Activated naive CD8-positive, alpha-beta T cell treated with anti-CD3 and anti-CD28 coated beads, Interleukin-2, amount 10 ng/mL, durations not matched to agents 7 days and 5 days (primary cell): ENCODE measurements around the gene APOC3. TPM values are rescaled to one million over a fixed set of nuclear protein-coding genes. Genes with fewer than 3 reads are reported as not detected.
"Not testable (repeated sequence)": the region's sequence is repeated elsewhere in the genome, so short reads cannot be mapped to it uniquely, and the experiment has no call there.

Experiments
- ATAC-seq: fragments of 150-1000 bp; cut with Tn5 transposase; one replicate; pipeline ENCODE4 v1.10.0; 2021; ENCODE audit warnings: low read depth, moderate library complexity
- POLR2A ChIA-PET: fragments of 350-600 bp; sonication (Branson Sonifier 250); formaldehyde crosslinking; loops from one replicate; lab custom pipeline; 2021; ENCODE audit warnings: antibody characterized with exemption; lab: Charles Lee
- DNase-seq: peaks from one replicate; pipeline ENCODE4 v3.0.0; 2021
- H3K27ac Mint-ChIP-seq: one replicate; pipeline ENCODE4 v1.8.0; 2022; ENCODE audit warnings: mild to moderate bottlenecking, mixed read lengths
- H3K27me3 Mint-ChIP-seq: one replicate; pipeline ENCODE4 v1.8.0; 2022; ENCODE audit warnings: mild to moderate bottlenecking, moderate library complexity, mixed read lengths
- H3K36me3 Mint-ChIP-seq: one replicate; pipeline ENCODE4 v1.8.0; 2021; ENCODE audit warnings: mild to moderate bottlenecking, mixed read lengths
- H3K4me1 Mint-ChIP-seq: one replicate; pipeline ENCODE4 v1.8.0; 2021; ENCODE audit warnings: mixed read lengths
- H3K4me3 Mint-ChIP-seq: one replicate; pipeline ENCODE4 v1.8.0; 2022; ENCODE audit warnings: mild to moderate bottlenecking, moderate library complexity, mixed read lengths
- H3K9me3 Mint-ChIP-seq: one replicate; pipeline ENCODE4 v1.8.0; 2021; ENCODE audit warnings: mixed read lengths
- total RNA-seq, 2 experiments: library from RNA; stranded (reverse); gene quantifications; one replicate each; pipeline ENCODE4 v1.2.3, GENCODE V29; 2021

The APOC3 gene
- total RNA-seq, 2 experiments from 2014 or later, result not detected

- POLR2A ChIA-PET, result interaction anchor here (8.0 kb wide), 1 partner anchor 43 kb away, joined by 79 read pairs; no protein-coding TSS in a partner anchor
- no peak for DNase-seq
Measured at GRCh38 chr11:116792144-116792868, 37.4 kb upstream of the APOC3 start.

GRCh38 chr11:116792869-116793771 is 36.6 kb upstream of the APOC3 start:
- no peaks in the 10 kb centered on the region for H3K9me3 Mint-ChIP-seq
- H3K27ac Mint-ChIP-seq, result peak overlapping the region; percentile 1
- H3K4me3 Mint-ChIP-seq, result no peak overlapping the region
- H3K27me3 Mint-ChIP-seq, result peaks cover 9% of the 10 kb centered on the region
- no peak for DNase-seq
- H3K4me1 Mint-ChIP-seq, result peaks cover 11% of the 10 kb centered on the region
- POLR2A ChIA-PET, result interaction anchor here (8.0 kb wide), 1 partner anchor 42 kb away, joined by 79 read pairs; no protein-coding TSS in a partner anchor
- no peak for ATAC-seq
- no peaks in the 10 kb centered on the region for H3K36me3 Mint-ChIP-seq

More at GRCh38 chr11:116792144-116792868, 37.4 kb upstream of the APOC3 start:
- Mint-ChIP-seq H3K4me1 (peaks cover 13% of the 10 kb centered on the region), H3K9me3 (no peaks in the 10 kb centered on the region), H3K27ac (no peak overlapping the region), H3K4me3 (no peak overlapping the region), H3K36me3 (no peaks in the 10 kb centered on the region), H3K27me3 (peaks cover 7% of the 10 kb centered on the region)
- no peak for ATAC-seq

- H3K4me3 Mint-ChIP-seq, result no peak overlapping the region
- H3K27ac Mint-ChIP-seq, result no peak overlapping the region
- DNase-seq (no peak), ATAC-seq (no peak)
- POLR2A ChIA-PET, result interaction anchor here (1.2 to 8.0 kb wide), 2 partner anchors 13 to 42 kb away, joined by 3 to 79 read pairs; no protein-coding TSS in a partner anchor
- no peaks in the 10 kb centered on the region for H3K36me3 Mint-ChIP-seq
- H3K9me3 Mint-ChIP-seq, result no peaks in the 10 kb centered on the region
- H3K27me3 Mint-ChIP-seq, result peaks cover 14% of the 10 kb centered on the region
- peaks cover 5% of the 10 kb centered on the region for H3K4me1 Mint-ChIP-seq
Measured at GRCh38 chr11:116793772-116794097, 36.0 kb upstream of the APOC3 start.

GRCh38 chr11:116794851-116795250 is 34.9 kb upstream of the APOC3 start:
- Mint-ChIP-seq H3K36me3 (no peaks in the 10 kb centered on the region), H3K4me1 (peaks cover 5% of the 10 kb centered on the region), H3K4me3 (no peak overlapping the region), H3K27ac (no peak overlapping the region), H3K27me3 (peaks cover 21% of the 10 kb centered on the region), H3K9me3 (no peaks in the 10 kb centered on the region)
- POLR2A ChIA-PET, result interaction anchor here (1.2 kb wide), 1 partner anchor 15 kb away, joined by 3 read pairs; no protein-coding TSS in a partner anchor
- ATAC-seq, result no peak
- DNase-seq, result no peak

GRCh38 chr11:116796548-116796947 is 33.2 kb upstream of the APOC3 start:
- Mint-ChIP-seq H3K36me3 (no peaks in the 10 kb centered on the region), H3K27me3 (peaks cover 27% of the 10 kb centered on the region), H3K4me3 (no peak overlapping the region), H3K9me3 (no peaks in the 10 kb centered on the region), H3K4me1 (peaks cover 3% of the 10 kb centered on the region), H3K27ac (no peak overlapping the region)
- no peak for DNase-seq
- POLR2A ChIA-PET, result interaction anchor here (0.6 to 1.2 kb wide), 2 partner anchors 57 to 531 kb away, joined by 4 to 5 read pairs; partner anchors contain the start of gene CEP164
- ATAC-seq, result no peak

- ATAC-seq, result no peak
- H3K4me3 Mint-ChIP-seq, result no peak overlapping the region
- no peaks in the 10 kb centered on the region for H3K36me3 Mint-ChIP-seq
- peaks cover 33% of the 10 kb centered on the region for H3K27me3 Mint-ChIP-seq
- POLR2A ChIA-PET, result no interaction called here
- DNase-seq, result no peak
- no peak overlapping the region for H3K27ac Mint-ChIP-seq
- H3K9me3 Mint-ChIP-seq, result no peaks in the 10 kb centered on the region
- H3K4me1 Mint-ChIP-seq, result peaks cover 3% of the 10 kb centered on the region
Measured at GRCh38 chr11:116797816-116798215, 31.9 kb upstream of the APOC3 start.

DNA sequence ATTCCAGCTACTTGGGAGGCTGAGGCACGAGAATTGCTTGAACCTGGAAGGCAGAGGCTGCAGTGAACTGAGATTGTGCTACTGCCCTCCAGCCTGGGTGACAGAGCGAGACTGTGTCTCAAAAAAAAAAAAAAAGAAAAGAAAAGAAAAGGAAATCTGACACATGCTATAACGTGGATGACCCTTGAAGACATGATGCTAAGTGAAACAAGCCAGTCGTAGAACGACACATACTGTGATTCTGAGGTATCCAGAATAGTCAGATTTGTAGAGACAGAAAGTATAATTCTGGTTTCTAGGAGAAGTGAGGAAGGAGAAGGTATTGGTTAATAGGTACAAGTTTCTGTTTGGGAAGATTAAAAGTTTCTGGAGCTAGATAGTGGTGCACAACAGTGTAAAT is 31.3 kb upstream of the APOC3 start:
- peaks cover 33% of the 10 kb centered on the region for H3K27me3 Mint-ChIP-seq
- ATAC-seq (no peak), DNase-seq (no peak)
- no peaks in the 10 kb centered on the region for H3K9me3 Mint-ChIP-seq
- no peaks in the 10 kb centered on the region for H3K36me3 Mint-ChIP-seq
- H3K4me3 Mint-ChIP-seq, result no peak overlapping the region
- H3K27ac Mint-ChIP-seq, result no peak overlapping the region
- POLR2A ChIA-PET, result no interaction called here
- no peaks in the 10 kb centered on the region for H3K4me1 Mint-ChIP-seq

- POLR2A ChIA-PET, result no interaction called here
- H3K27me3 Mint-ChIP-seq, result peaks cover 31% of the 10 kb centered on the region
Measured at GRCh38 chr11:116800610-116801009, 29.1 kb upstream of the APOC3 start.

DNA sequence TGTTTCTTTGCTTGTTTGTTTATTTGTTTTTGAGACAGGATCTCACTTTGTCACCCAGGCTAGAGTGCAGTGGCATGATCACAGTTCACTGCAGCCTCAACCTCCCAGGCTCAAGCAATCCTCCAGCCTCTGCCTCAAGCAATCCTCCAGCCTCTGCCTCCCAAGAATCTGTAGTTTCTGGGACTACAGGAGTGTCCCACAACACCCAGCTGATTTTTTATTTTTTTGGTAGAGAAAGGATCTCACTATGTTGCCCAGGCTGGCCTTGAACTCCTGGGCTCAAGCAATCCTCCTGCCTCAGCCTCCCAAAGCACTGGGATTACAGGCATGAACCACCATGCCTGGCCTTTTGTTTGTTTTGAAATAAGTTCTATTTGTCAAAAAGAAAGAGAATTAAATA is 28.0 kb upstream of the APOC3 start:
- H3K36me3 Mint-ChIP-seq, H3K4me1 Mint-ChIP-seq, H3K4me3 Mint-ChIP-seq, POLR2A ChIA-PET, H3K9me3 Mint-ChIP-seq, DNase-seq, ATAC-seq, H3K27ac Mint-ChIP-seq: not testable (repeated sequence)
- peaks cover 33% of the 10 kb centered on the region for H3K27me3 Mint-ChIP-seq

More at GRCh38 chr11:116800610-116801009, 29.1 kb upstream of the APOC3 start:
- no peak for DNase-seq
- Mint-ChIP-seq H3K4me3 (no peak overlapping the region), H3K36me3 (no peaks in the 10 kb centered on the region), H3K27ac (no peak overlapping the region), H3K9me3 (no peaks in the 10 kb centered on the region), H3K4me1 (no peaks in the 10 kb centered on the region)
- ATAC-seq, result no peak

DNA sequence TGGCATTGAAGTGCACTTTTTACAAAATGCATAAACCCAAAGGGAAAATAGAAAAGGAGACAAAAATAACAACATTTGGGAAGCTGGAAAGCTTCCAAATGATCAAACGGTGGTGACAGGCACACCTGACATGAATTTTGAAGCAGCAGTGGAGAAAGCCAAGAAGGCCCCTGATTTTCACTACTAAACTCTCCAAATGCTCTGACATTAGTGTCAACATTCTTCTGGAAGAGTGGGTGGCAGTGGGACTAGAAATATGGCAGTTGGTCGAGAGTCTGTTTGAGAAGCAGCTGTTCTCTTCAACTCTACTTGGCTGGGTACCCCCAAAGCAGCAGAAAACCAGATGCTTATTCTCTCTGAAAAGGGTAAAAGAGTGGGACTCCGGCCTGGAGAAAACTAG is 25.7 kb upstream of the APOC3 start:
- H3K4me1 Mint-ChIP-seq, result no peaks in the 10 kb centered on the region

GRCh38 chr11:116807601-116808261 is 22.0 kb upstream of the APOC3 start:
- no peak for ATAC-seq
- Mint-ChIP-seq H3K27me3 (peaks cover 14% of the 10 kb centered on the region), H3K4me3 (no peak overlapping the region), H3K9me3 (no peaks in the 10 kb centered on the region), H3K36me3 (no peaks in the 10 kb centered on the region), H3K4me1 (no peaks in the 10 kb centered on the region), H3K27ac (no peak overlapping the region)
- DNase-seq, result no peak
- POLR2A ChIA-PET, result no interaction called here

More for the DNA sequence above, 25.7 kb upstream of the APOC3 start:
- POLR2A ChIA-PET, result no interaction called here
- H3K36me3 Mint-ChIP-seq, result no peaks in the 10 kb centered on the region
- H3K27ac Mint-ChIP-seq, result no peak overlapping the region
- ATAC-seq, result no peak
- no peak overlapping the region for H3K4me3 Mint-ChIP-seq
- peaks cover 26% of the 10 kb centered on the region for H3K27me3 Mint-ChIP-seq
- no peak for DNase-seq
- no peaks in the 10 kb centered on the region for H3K9me3 Mint-ChIP-seq

DNA sequence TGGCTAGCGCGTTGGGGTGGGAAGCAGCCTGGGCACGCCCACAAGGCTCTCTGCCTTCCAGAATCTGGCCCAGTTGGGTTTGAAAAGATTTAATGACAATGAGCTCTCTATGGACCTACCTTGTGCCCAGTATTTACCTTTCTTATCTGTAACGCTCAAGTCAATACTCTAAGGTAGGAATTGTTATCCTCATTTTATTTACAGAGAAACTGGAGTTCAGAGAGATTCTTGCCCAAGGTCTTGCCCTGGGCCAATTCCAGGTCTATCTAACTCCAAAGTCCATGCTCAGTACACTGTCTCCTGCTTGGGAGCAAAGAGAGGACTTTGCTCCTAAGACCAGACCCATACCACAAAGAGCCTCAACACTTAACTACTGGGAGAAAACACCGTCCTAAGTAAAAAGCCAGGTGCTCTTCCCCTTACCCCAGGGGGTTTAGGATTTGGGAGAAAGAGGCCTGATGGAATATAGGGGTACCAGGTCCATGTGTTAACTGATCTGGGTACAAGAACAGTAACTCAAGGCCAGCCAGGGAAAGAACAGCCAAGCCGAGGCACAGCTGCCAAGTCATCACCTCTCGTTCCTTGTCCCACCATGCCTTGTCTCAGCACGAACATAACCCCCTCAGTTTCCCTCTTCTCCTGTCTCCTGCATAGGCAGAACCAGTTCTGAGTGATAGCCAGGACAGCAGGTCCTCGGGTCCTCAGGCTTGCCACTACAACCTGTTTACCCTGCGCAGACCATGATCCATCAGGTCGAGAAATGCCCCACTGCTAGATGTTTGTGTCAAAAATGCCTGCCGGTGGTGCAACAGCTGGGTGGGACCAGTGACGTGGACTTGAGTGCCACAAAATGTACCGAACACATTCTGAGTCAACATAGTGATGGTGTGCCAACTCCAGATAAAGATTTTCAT is 21.2 kb upstream of the APOC3 start:
- Mint-ChIP-seq H3K4me3 (no peak overlapping the region), H3K27ac (no peak overlapping the region), H3K4me1 (no peaks in the 10 kb centered on the region), H3K9me3 (no peaks in the 10 kb centered on the region), H3K27me3 (peaks cover 13% of the 10 kb centered on the region), H3K36me3 (no peaks in the 10 kb centered on the region)
- no peak for ATAC-seq
- DNase-seq, result no peak
- POLR2A ChIA-PET, result no interaction called here
